ENCODE measurements around the gene CELF4. TPM values are rescaled to one million over a fixed set of nuclear protein-coding genes. Genes with fewer than 3 reads are reported as not detected.

CELF4 gene
- total and polyA plus RNA-seq, 2 experiments from 2014 or later = 0.24 TPM; not detected in 1

- Histone ChIP-seq H2AFZ (no peak overlapping the region), H4K20me1 (ENCODE audit: insufficient read depth) (no peaks in the 10 kb centered on the region), H3K9ac (no peak overlapping the region), H3K27ac (no peak overlapping the region), H3K4me1 (ENCODE audit: insufficient read depth) (no peaks in the 10 kb centered on the region), H3K9me3 (ENCODE audit: low read depth) (no peaks in the 10 kb centered on the region), H3K4me3 (no peak overlapping the region), H3K27me3 (replicated peaks; ENCODE audit: insufficient read depth) (0 out of 2 replicates have a peak, but pooled peaks cover 9% of the 10 kb centered on the region), H3K79me2 (ENCODE audit: insufficient read depth) (no peaks in the 10 kb centered on the region), H3K9me2 (ENCODE audit: insufficient read depth) (no peaks in the 10 kb centered on the region), H3F3A (ENCODE audit: insufficient read depth) (no peaks in the 10 kb centered on the region), H3K4me2 (ENCODE audit: unreplicated experiment) (no peak overlapping the region), H3K36me3 (ENCODE audit: low read depth) (no peaks in the 10 kb centered on the region)
- in situ Hi-C loops (cut with MboI) = no loop called here
- no peak for TF ChIP-seq EZH2phosphoT487 (IDR thresholded peaks at IDR 0.05; ENCODE audit: insufficient read depth, low read depth)
- TF ChIP-seq EZH2 (IDR thresholded peaks at IDR 0.05; ENCODE audit: insufficient read depth, poor library complexity, severe bottlenecking) = no peak
- 57 to 72% methylated on average over 5 to 8 of the region's 8 CpGs for WGBS, 2 experiments (ENCODE audit: low coverage in 1 of 2, low lambda C conversion rate in 2 of 2, missing lambda C conversion rate in 2 of 2)
- no peak for DNase-seq
These were observed 258.4 kb downstream of the CELF4 start for GRCh38 chr18:37307181-37307580.

- Histone ChIP-seq H3K4me1 (ENCODE audit: insufficient read depth) (no peaks in the 10 kb centered on the region), H4K20me1 (ENCODE audit: insufficient read depth) (no peaks in the 10 kb centered on the region), H3K27me3 (replicated peaks; ENCODE audit: insufficient read depth) (0 out of 2 replicates have a peak, but pooled peaks cover 8% of the 10 kb centered on the region), H3K4me3 (no peak overlapping the region), H3K79me2 (ENCODE audit: insufficient read depth) (no peaks in the 10 kb centered on the region), H3K36me3 (ENCODE audit: low read depth) (no peaks in the 10 kb centered on the region), H3K4me2 (ENCODE audit: unreplicated experiment) (no peak overlapping the region), H3F3A (ENCODE audit: insufficient read depth) (no peaks in the 10 kb centered on the region), H3K9me3 (ENCODE audit: low read depth) (no peaks in the 10 kb centered on the region), H3K9me2 (ENCODE audit: insufficient read depth) (no peaks in the 10 kb centered on the region), H3K9ac (no peak overlapping the region), H2AFZ (no peak overlapping the region), H3K27ac (no peak overlapping the region)
- in situ Hi-C loops (cut with MboI) = no loop called here
- TF ChIP-seq EZH2 (IDR thresholded peaks at IDR 0.05; ENCODE audit: insufficient read depth, poor library complexity, severe bottlenecking) (no peak), EZH2phosphoT487 (IDR thresholded peaks at IDR 0.05; ENCODE audit: insufficient read depth, low read depth) (no peak)
- DNase-seq = no peak
- 78 to 83% methylated on average over 6 to 8 of the region's 8 CpGs for WGBS, 2 experiments (ENCODE audit: low coverage in 1 of 2, low lambda C conversion rate in 2 of 2, missing lambda C conversion rate in 2 of 2)
These were observed 259.2 kb downstream of the CELF4 start for GRCh38 chr18:37306432-37306831.

- no peaks in the 10 kb centered on the region for H3F3A ChIP-seq (ENCODE audit: insufficient read depth)
- H3K27ac ChIP-seq = no peak overlapping the region
- WGBS, 2 experiments (ENCODE audit: low coverage in 1 of 2, low lambda C conversion rate in 2 of 2, missing lambda C conversion rate in 2 of 2) = 31 to 35% methylated on average over 13 of the region's 13 CpGs
- H3K4me1 ChIP-seq (ENCODE audit: insufficient read depth) = no peaks in the 10 kb centered on the region
- H3K27me3 ChIP-seq (replicated peaks; ENCODE audit: insufficient read depth) = peaks cover 3% of the 10 kb centered on the region; the same call in 1 of the 2 replicates
- no peak for DNase-seq
- no peak overlapping the region for H3K9ac ChIP-seq
- in situ Hi-C loops (cut with MboI) = no loop called here
- H3K4me3 ChIP-seq = no peak overlapping the region
- no peak overlapping the region for H3K4me2 ChIP-seq (ENCODE audit: unreplicated experiment)
- H2AFZ ChIP-seq = no peak overlapping the region
- H3K9me3 ChIP-seq (ENCODE audit: low read depth) = no peaks in the 10 kb centered on the region
- H3K79me2 ChIP-seq (ENCODE audit: insufficient read depth) = no peaks in the 10 kb centered on the region
- H3K36me3 ChIP-seq (ENCODE audit: low read depth) = no peaks in the 10 kb centered on the region
- TF ChIP-seq EZH2phosphoT487 (IDR thresholded peaks at IDR 0.05; ENCODE audit: insufficient read depth, low read depth) = no peak
- no peak for TF ChIP-seq EZH2 (IDR thresholded peaks at IDR 0.05; ENCODE audit: insufficient read depth, poor library complexity, severe bottlenecking)
- no peaks in the 10 kb centered on the region for H3K9me2 ChIP-seq (ENCODE audit: insufficient read depth)
- H4K20me1 ChIP-seq (ENCODE audit: insufficient read depth) = no peaks in the 10 kb centered on the region
These were observed 260.5 kb downstream of the CELF4 start for GRCh38 chr18:37305066-37305465.

- H3K79me2 ChIP-seq (ENCODE audit: insufficient read depth) = no peaks in the 10 kb centered on the region
- no peak overlapping the region for H3K9ac ChIP-seq
- H3K27ac ChIP-seq = no peak overlapping the region
- no peaks in the 10 kb centered on the region for H3K9me2 ChIP-seq (ENCODE audit: insufficient read depth)
- in situ Hi-C loops (cut with MboI) = no loop called here
- WGBS, 2 experiments (ENCODE audit: low coverage in 1 of 2, low lambda C conversion rate in 2 of 2, missing lambda C conversion rate in 2 of 2) = 67 to 69% methylated on average over 5 of the region's 5 CpGs
- H4K20me1 ChIP-seq (ENCODE audit: insufficient read depth) = no peaks in the 10 kb centered on the region
- H3K4me3 ChIP-seq = no peak overlapping the region
- no peak overlapping the region for H3K4me2 ChIP-seq (ENCODE audit: unreplicated experiment)
- peaks cover 3% of the 10 kb centered on the region; the same call in 1 of the 2 replicates for H3K27me3 ChIP-seq (replicated peaks; ENCODE audit: insufficient read depth)
- peaks cover 3% of the 10 kb centered on the region for H3K4me1 ChIP-seq (ENCODE audit: insufficient read depth)
- no peaks in the 10 kb centered on the region for H3F3A ChIP-seq (ENCODE audit: insufficient read depth)
- no peak for TF ChIP-seq EZH2 (IDR thresholded peaks at IDR 0.05; ENCODE audit: insufficient read depth, poor library complexity, severe bottlenecking)
- no peak for TF ChIP-seq EZH2phosphoT487 (IDR thresholded peaks at IDR 0.05; ENCODE audit: insufficient read depth, low read depth)
- H2AFZ ChIP-seq = no peak overlapping the region
- H3K36me3 ChIP-seq (ENCODE audit: low read depth) = no peaks in the 10 kb centered on the region
- no peak for DNase-seq
- H3K9me3 ChIP-seq (ENCODE audit: low read depth) = no peaks in the 10 kb centered on the region
These were observed 261.5 kb downstream of the CELF4 start for GRCh38 chr18:37304012-37304680.

Measured in GM23248 (cell line).